ENCODE data around the gene CIRBP.
"Not testable (repeated sequence)": the region's sequence is repeated elsewhere in the genome, so short reads cannot be mapped to it uniquely, and the experiment has no call there.

CIRBP gene

DNA sequence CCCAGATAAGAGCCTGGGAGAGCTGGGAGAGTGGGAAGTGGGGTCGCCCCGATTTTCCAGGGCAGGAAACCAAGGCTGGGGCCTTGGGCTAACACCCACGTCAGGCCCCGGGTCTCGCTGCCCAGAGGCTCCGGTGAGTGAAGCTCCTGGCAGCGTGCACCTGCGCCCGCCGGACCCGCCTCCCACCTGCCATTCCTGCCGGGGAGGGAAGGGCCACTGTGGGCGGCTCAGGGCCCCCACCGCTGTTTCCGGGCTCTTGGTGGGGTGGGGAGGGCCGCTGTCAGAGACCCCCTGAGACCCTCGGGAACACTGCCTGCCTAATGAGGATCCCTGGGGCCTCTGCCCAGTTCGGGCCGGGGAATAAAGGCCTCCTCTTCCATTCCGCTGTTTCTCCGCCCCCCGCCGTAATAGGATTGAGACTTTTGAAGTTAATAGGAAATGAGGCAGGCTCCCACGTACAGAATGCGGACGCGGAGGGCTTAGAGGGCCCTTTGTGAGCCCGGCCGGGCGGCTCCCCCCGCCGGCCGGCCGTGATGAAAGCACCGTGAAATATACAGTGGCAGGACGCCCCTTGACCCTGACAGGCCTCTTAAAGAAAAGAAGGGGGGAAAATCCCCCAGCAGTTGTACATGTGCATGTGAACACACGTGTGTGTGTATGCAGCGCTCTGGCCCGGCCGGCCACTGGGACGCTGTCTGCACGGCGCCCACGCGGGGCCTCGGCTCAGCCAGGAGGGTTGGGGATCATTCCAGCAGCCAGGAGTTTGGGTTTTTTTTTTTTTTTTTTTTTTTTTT is 49.7 kb downstream of the CIRBP start:
- DNase-seq (ENCODE audit: low read depth): no peak
- TF ChIP-seq POLR2A (IDR thresholded peaks at IDR 0.05; ENCODE audit: extremely low read depth, insufficient read length): no peak
- TF ChIP-seq, protein P1, sequence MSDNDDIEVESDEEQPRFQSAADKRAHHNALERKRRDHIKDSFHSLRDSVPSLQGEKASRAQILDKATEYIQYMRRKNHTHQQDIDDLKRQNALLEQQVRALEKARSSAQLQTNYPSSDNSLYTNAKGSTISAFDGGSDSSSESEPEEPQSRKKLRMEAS (IDR thresholded peaks at IDR 0.05; ENCODE audit: low read depth, low read length): no peak
- TF ChIP-seq MYC (IDR thresholded peaks at IDR 0.05; ENCODE audit: low read depth, low read length): no peak
- TF ChIP-seq, protein P2, sequence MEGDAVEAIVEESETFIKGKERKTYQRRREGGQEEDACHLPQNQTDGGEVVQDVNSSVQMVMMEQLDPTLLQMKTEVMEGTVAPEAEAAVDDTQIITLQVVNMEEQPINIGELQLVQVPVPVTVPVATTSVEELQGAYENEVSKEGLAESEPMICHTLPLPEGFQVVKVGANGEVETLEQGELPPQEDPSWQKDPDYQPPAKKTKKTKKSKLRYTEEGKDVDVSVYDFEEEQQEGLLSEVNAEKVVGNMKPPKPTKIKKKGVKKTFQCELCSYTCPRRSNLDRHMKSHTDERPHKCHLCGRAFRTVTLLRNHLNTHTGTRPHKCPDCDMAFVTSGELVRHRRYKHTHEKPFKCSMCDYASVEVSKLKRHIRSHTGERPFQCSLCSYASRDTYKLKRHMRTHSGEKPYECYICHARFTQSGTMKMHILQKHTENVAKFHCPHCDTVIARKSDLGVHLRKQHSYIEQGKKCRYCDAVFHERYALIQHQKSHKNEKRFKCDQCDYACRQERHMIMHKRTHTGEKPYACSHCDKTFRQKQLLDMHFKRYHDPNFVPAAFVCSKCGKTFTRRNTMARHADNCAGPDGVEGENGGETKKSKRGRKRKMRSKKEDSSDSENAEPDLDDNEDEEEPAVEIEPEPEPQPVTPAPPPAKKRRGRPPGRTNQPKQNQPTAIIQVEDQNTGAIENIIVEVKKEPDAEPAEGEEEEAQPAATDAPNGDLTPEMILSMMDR (IDR thresholded peaks at IDR 0.05; ENCODE audit: low read depth, low read length): no peak
- H3K4me3 ChIP-seq (ENCODE audit: low read depth, low read length): no peak overlapping the region

DNA sequence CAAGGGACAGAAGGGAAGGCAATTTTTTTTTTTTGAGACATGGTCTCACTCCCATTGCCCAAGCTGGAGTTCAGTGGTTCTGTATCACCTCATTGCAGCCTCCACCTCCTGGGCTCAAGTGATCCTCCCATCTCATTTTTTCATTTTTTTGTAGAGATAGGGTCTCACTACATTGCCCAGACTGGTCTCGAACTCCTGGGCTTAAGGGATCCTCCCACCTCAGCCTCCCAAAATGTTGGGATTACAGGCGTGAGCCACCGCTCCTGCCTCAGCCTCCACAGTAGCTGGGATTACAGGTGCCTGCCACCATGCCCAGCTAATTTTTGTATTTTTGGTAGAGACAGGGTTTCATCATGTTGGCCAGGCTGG is 51.1 kb downstream of the CIRBP start:
- DNase-seq (ENCODE audit: low read depth); H3K4me3 ChIP-seq (ENCODE audit: low read depth, low read length): not testable (repeated sequence)

DNA sequence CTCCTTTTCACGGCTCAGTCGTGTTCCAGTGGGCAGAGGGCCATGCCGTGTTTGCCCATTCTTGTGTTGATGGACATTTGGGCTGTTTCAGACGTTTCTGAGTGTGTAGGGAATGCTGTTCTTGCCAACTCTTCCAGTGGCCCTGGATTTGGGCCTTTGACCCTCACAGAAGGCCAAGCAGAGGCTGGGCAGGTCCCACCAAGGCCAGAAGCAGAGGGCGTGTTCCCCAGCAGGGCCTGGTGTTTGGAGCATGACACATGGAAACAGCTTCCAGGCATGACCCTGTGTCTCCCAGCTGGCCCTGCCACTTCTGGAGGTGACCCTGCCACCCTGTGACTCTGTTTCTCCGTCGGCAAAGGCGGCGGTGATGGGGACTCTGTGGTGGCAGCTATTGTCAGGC is 52.4 kb downstream of the CIRBP start:
- DNase-seq (ENCODE audit: low read depth): no peak

DNA sequence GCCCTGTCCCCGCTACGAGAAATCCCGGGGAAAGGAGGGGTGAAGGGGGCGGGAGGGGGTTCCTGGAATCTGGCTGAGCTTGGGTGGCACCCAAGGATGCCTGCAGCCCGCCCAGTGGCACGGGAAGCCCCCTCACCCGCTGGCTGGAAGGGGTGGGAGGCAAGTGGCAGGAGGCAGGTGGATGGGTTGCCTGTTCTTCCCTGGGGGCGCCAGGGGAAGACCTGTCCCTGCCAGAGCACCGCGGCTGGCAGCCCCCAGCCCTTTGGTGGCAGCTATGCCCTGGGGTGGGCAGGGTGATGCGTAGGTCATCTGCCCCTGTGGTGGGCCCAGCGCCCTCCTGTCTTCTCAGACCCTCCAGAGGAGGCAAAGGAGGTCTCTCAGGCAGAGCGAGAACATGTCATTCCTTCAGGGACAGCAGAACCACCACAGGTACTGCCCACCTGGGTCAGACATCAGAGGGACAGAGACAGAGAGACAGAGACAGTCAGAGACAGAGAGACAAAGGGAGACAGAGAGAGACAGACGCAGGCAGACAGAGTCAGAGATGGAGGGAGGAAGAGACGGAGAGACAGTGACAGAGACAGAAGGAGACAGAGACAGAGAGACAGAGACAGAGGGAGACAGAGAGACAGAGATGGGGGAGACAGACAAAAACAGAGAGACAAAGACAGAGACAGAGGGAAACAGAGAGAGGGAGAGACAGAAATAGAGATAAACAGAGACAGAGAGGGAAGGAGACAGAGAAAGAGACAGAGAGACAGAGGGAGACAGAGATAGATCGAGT is 53.3 kb downstream of the CIRBP start:
- TF ChIP-seq MYC (IDR thresholded peaks at IDR 0.05; ENCODE audit: low read depth, low read length) (no peak), POLR2A (IDR thresholded peaks at IDR 0.05; ENCODE audit: extremely low read depth, insufficient read length) (no peak)
- TF ChIP-seq, protein P2 (IDR thresholded peaks at IDR 0.05; ENCODE audit: low read depth, low read length): no peak
- TF ChIP-seq, protein P1 (IDR thresholded peaks at IDR 0.05; ENCODE audit: low read depth, low read length): no peak
- no peak overlapping the region for H3K4me3 ChIP-seq (ENCODE audit: low read depth, low read length)
- no peak for DNase-seq (ENCODE audit: low read depth)

More for the DNA sequence above, 52.4 kb downstream of the CIRBP start:
- no peak overlapping the region for H3K4me3 ChIP-seq (ENCODE audit: low read depth, low read length)
- no peak for TF ChIP-seq MYC (IDR thresholded peaks at IDR 0.05; ENCODE audit: low read depth, low read length)

DNA sequence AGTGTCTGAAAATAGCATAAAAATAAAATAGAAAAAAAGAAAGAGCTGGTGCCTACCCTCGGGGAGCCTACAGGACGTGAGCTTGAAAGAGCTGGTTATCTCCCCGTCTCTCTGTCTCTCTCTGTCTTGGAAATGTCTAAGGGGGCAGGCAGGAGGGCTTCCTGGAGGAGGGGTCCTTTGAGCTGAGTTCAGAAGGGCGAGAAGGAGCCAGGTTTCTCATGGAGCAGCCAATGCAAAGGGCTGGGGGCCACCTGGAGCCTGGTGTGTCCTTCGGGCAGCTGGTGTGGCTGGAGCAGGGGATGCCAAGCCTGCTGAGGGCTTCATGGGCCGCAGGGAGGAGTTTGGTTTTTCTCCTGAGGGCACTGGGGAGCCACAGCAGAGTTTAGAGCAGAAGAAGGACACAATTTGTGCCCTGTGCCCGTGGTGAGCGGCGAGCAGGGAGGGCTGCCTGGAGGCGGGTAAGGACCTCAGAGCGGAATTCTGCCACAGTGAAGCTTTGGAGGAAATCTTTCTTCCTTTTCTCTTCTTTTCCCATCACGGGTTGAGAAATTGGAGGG is 55.2 kb downstream of the CIRBP start:
- no peak overlapping the region for H3K4me3 ChIP-seq (ENCODE audit: low read depth, low read length)
- TF ChIP-seq, protein P1 (IDR thresholded peaks at IDR 0.05; ENCODE audit: low read depth, low read length): no peak
- TF ChIP-seq MYC (IDR thresholded peaks at IDR 0.05; ENCODE audit: low read depth, low read length): no peak
- TF ChIP-seq, protein P2 (IDR thresholded peaks at IDR 0.05; ENCODE audit: low read depth, low read length): no peak
- TF ChIP-seq POLR2A (IDR thresholded peaks at IDR 0.05; ENCODE audit: extremely low read depth, insufficient read length): no peak
- no peak for DNase-seq (ENCODE audit: low read depth)
